H1 (cell line): ENCODE measurements around the gene MLEC. TPM values are rescaled to one million over a fixed set of nuclear protein-coding genes. Genes with fewer than 3 reads are reported as not detected.

ENCODE experiments used
- CHD2 ChIP-seq: IDR thresholded peaks from 2 replicates; pipeline ENCODE4 v1.6.1; 2012; ENCODE audit warnings: low read length, improper control_type of control experiment
- PHF8 ChIP-seq: fragments of 200-600 bp; sonication (generic); conservative IDR thresholded peaks from 2 replicates; pipeline ENCODE4 v1.7.1; 2012; ENCODE audit warnings: low read depth, mild to moderate bottlenecking, inconsistent platforms, low read length, moderate library complexity
- polyA plus RNA-seq, 7 experiments: library from polyadenylated mRNA; depleted of rRNA in 3 of 7; stranded (reverse) in 5 of 7; unstranded in 2 of 7; fragments of >200 nt in 5 of 7; fragments of 200-250 nt in 2 of 7; gene quantifications; 1 replicate in 5 of 7; 2 replicates in 1 of 7; 4 replicates in 1 of 7; pipeline versions ENCODE4 v1.2.1 to v1.2.3, GENCODE V29; 2011 to 2013; ENCODE audit warnings: missing spikeins in 2 of 7, mixed read lengths in 2 of 7
- total RNA-seq: library from RNA; stranded (reverse); fragmentation: NEBNext Ultra II Directional; extraction: Animal tissue kit (Norgen Biotek cat#: 25700); gene quantifications from 2 replicates; pipeline ENCODE4 v1.2.1, GENCODE V29; 2021
- TF ChIP-seq, protein P1 (sequence below), 3 experiments: IDR thresholded peaks; 1 replicate in 2 of 3; 2 replicates in 1 of 3; pipeline versions ENCODE4 v1.5.1 to v1.6.1; 2011; ENCODE audit warnings: low read length in 3 of 3, mild to moderate bottlenecking in 3 of 3, inconsistent platforms in 2 of 3, low read depth in 1 of 3, moderate library complexity in 1 of 3; ENCODE audit not compliant: insufficient read depth in 1 of 3; ENCODE audit errors: control extremely low read depth in 1 of 3

MLEC gene
- total and polyA plus RNA-seq, 2 of the 8 experiments (the other 6 are each of a cell fraction or from before 2014, with no cell fraction given), result 37.1 to 260 TPM

DNA sequence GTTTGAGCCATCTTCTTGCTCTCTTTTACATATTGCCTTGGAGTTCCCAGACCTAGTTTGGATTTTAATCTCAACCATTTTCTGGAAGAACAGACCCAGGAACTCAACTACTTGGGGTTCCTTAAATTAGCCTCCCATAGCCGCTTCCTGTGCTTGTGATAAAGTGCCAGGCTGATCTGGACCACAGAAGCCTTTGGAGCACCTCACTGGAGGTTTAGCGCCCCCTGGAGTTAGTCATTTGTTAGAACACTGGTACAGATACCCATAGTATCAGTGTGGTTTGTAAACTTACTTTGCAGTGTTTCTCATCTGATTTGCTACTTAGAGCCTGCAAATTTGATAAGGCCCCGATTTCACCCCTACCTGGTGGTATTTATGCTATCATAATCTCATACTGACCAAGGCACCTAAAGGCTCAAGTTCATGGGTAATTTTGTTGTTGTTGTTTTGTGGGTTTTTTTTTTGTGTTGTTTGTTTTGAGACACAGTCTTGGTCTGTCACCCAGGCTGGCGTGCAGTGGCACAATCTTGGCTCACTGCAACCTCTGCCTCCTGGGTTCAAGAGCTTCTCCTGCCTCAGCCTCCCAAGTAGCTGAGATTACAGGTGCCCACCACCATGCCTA is 27.0 kb downstream of the MLEC start (continued):
- TF ChIP-seq CHD2 (no peak), PHF8 (no peak)
- TF ChIP-seq, protein P1, sequence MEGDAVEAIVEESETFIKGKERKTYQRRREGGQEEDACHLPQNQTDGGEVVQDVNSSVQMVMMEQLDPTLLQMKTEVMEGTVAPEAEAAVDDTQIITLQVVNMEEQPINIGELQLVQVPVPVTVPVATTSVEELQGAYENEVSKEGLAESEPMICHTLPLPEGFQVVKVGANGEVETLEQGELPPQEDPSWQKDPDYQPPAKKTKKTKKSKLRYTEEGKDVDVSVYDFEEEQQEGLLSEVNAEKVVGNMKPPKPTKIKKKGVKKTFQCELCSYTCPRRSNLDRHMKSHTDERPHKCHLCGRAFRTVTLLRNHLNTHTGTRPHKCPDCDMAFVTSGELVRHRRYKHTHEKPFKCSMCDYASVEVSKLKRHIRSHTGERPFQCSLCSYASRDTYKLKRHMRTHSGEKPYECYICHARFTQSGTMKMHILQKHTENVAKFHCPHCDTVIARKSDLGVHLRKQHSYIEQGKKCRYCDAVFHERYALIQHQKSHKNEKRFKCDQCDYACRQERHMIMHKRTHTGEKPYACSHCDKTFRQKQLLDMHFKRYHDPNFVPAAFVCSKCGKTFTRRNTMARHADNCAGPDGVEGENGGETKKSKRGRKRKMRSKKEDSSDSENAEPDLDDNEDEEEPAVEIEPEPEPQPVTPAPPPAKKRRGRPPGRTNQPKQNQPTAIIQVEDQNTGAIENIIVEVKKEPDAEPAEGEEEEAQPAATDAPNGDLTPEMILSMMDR (IDR thresholded peaks at IDR 0.05; ENCODE audit: control extremely low read depth in 1 of 3, insufficient read depth in 1 of 3, low read depth in 1 of 3, low read length in 3 of 3), result peak; percentile 43 to 90 (median 85)
- TF ChIP-seq, all 59 proteins: peak for 3
